Measurements from ENCODE around the gene FYCO1.

DNA sequence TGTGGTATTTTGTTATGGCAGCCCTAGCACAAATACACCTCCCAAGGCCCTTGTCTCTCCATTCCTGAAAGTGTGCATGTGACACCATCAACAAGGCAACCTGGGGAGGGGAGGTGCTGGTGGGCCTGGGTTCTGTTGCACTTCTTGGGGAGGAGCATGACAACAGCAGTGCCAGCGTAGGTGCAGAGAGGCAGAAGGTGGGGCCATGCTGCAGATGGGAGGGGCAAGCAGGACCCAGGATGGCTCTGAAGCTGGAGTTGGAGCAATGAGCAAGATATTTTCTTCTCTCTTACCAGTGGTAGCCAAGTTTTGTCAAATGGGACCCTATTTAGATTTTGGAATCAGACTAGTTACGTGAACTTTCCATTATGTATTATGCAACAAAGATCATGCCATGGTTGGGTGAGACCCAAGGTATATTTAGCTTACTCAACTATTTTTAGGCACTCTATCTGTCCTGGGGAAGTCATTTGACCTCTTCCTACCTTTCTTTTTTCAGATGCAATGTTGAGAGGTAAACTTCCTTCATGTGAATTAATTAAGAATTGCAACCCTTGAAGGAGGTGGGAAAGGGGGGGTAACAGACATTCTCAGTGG is 3.4 kb downstream of the FYCO1 start:
- TF ChIP-seq, protein P1, sequence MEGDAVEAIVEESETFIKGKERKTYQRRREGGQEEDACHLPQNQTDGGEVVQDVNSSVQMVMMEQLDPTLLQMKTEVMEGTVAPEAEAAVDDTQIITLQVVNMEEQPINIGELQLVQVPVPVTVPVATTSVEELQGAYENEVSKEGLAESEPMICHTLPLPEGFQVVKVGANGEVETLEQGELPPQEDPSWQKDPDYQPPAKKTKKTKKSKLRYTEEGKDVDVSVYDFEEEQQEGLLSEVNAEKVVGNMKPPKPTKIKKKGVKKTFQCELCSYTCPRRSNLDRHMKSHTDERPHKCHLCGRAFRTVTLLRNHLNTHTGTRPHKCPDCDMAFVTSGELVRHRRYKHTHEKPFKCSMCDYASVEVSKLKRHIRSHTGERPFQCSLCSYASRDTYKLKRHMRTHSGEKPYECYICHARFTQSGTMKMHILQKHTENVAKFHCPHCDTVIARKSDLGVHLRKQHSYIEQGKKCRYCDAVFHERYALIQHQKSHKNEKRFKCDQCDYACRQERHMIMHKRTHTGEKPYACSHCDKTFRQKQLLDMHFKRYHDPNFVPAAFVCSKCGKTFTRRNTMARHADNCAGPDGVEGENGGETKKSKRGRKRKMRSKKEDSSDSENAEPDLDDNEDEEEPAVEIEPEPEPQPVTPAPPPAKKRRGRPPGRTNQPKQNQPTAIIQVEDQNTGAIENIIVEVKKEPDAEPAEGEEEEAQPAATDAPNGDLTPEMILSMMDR (IDR thresholded peaks at IDR 0.05; ENCODE audit: poor library complexity), result no peak
- TF ChIP-seq EZH2 (IDR thresholded peaks at IDR 0.05; ENCODE audit: borderline replicate concordance), result no peak
- TF ChIP-seq EZH2phosphoT487 (IDR thresholded peaks at IDR 0.05; ENCODE audit: low read depth, severe bottlenecking, unreplicated experiment), result no peak

All from hepatocyte (in vitro differentiated cells).